H1 (cell line): ENCODE results near the gene GFM1. TPM values are rescaled to one million over a fixed set of nuclear protein-coding genes. Genes with fewer than 3 reads are reported as not detected.

Source experiments
- CTCF ChIA-PET: fragments of 300-600 bp; sonication (Branson Sonifier 250); formaldehyde crosslinking; loops from one replicate; lab custom pipeline; 2021; ENCODE audit not compliant: partially characterized antibody; lab: Charles Lee
- POLR2A ChIA-PET: fragments of 300-600 bp; sonication (Branson Sonifier 250); formaldehyde crosslinking; loops from one replicate; lab custom pipeline; 2021; ENCODE audit warnings: inconsistent platforms; ENCODE audit not compliant: partially characterized antibody; lab: Charles Lee
- DNase-seq, 2 experiments: peaks; one replicate each; pipeline versions ENCODE4 v3.0.0 to v3.0.0-alpha.2; 2010 to 2022; ENCODE audit warnings: low spot score in 2 of 2, low read depth in 1 of 2, mixed read lengths in 1 of 2
- FAIRE-seq: peaks from 2 replicates; lab custom pipeline; 2011; peaks lifted over from hg19 to GRCh38; lab: Jason Lieb, UNC
- H2AFZ ChIP-seq: 2 replicates; pipeline ENCODE4 v1.8.1; 2012; ENCODE audit warnings: low read length, inconsistent platforms
- H2AK5ac ChIP-seq: 2 replicates; pipeline ENCODE4 v1.6.1; 2013; ENCODE audit warnings: low read depth, low read length
- H2BK120ac ChIP-seq: replicated peaks from 2 replicates; pipeline ENCODE3; 2013; ENCODE audit warnings: low read depth, low read length, inconsistent platforms
- H2BK12ac ChIP-seq: 2 replicates; pipeline ENCODE4 v1.6.1; 2013; ENCODE audit warnings: low read depth, low read length
- H2BK15ac ChIP-seq: 2 replicates; pipeline ENCODE4 v1.6.1; 2013; ENCODE audit warnings: low read length
- H2BK20ac ChIP-seq: 2 replicates; pipeline ENCODE4 v1.6.1; 2013; ENCODE audit warnings: low read length
- H2BK5ac ChIP-seq: 2 replicates; pipeline ENCODE4 v1.6.1; 2013; ENCODE audit warnings: low read depth, low read length
- H3K14ac ChIP-seq: 2 replicates; pipeline ENCODE4 v1.6.1; 2013; ENCODE audit warnings: inconsistent platforms; ENCODE audit not compliant: insufficient read length
- H3K18ac ChIP-seq: 2 replicates; pipeline ENCODE4 v1.6.1; 2013; ENCODE audit warnings: low read length; ENCODE audit errors: extremely low read depth
- H3K23ac ChIP-seq: 2 replicates; pipeline ENCODE4 v1.6.1; 2013; ENCODE audit warnings: inconsistent platforms; ENCODE audit not compliant: insufficient read length
- H3K23me2 ChIP-seq: 2 replicates; pipeline ENCODE4 v1.6.1; 2013; ENCODE audit warnings: low read depth, low read length
- H3K27ac ChIP-seq: 2 replicates; pipeline ENCODE4 v1.6.1; 2011; ENCODE audit warnings: low read depth, low read length, inconsistent platforms
- H3K27me3 ChIP-seq, 4 experiments: replicated peaks in 1 of 4; 1 replicate in 1 of 4; 2 replicates in 3 of 4; pipeline versions ENCODE4 v1.6.1 to v1.8.1; 2011 to 2013; ENCODE audit warnings: low read length in 3 of 4, mild to moderate bottlenecking in 3 of 4, inconsistent platforms in 2 of 4, mixed read lengths in 2 of 4, moderate library complexity in 1 of 4; ENCODE audit not compliant: control insufficient read depth in 3 of 4, insufficient read depth in 3 of 4; ENCODE audit errors: extremely low read depth in 1 of 4
- H3K36me3 ChIP-seq, 4 experiments: 2 replicates each; pipeline versions ENCODE4 v1.6.1 to v1.8.1; 2011 to 2013; ENCODE audit warnings: mild to moderate bottlenecking in 4 of 4, low read length in 3 of 4, moderate library complexity in 2 of 4, control low read depth in 1 of 4, inconsistent platforms in 1 of 4; ENCODE audit not compliant: insufficient read depth in 4 of 4, control insufficient read depth in 2 of 4
- H3K4ac ChIP-seq: replicated peaks from 2 replicates; pipeline ENCODE3; 2013; ENCODE audit warnings: low read length, low read depth, mixed read lengths, inconsistent platforms; ENCODE audit not compliant: insufficient read length
- H3K4me1 ChIP-seq, 4 experiments: replicated peaks in 1 of 4; 1 replicate in 1 of 4; 2 replicates in 3 of 4; pipeline versions ENCODE4 v1.6.1 to v1.8.1; 2011 to 2013; ENCODE audit warnings: low read length in 3 of 4, inconsistent platforms in 2 of 4, mixed read lengths in 1 of 4; ENCODE audit not compliant: insufficient read depth in 4 of 4, control insufficient read depth in 3 of 4
- H3K4me2 ChIP-seq, 2 experiments: 2 replicates each; pipeline versions ENCODE4 v1.6.1 to v1.8.1; 2011 to 2013; ENCODE audit warnings: low read depth in 2 of 2, low read length in 2 of 2, control low read depth in 1 of 2, inconsistent platforms in 1 of 2, mild to moderate bottlenecking in 1 of 2; ENCODE audit not compliant: insufficient read depth in 1 of 2
- H3K4me3 ChIP-seq, 4 experiments: fragments of 200-600, 300-600 bp in 1 of 4; sonication (generic), shearing (Covaris generic), sonication (Bioruptor Twin) in 1 of 4; 2 replicates each; pipeline versions ENCODE4 v1.5.1 to v1.8.1; 2011 to 2016; ENCODE audit warnings: low read length in 4 of 4, low read depth in 3 of 4, control low read depth in 2 of 4, inconsistent platforms in 2 of 4, mild to moderate bottlenecking in 2 of 4, mixed read lengths in 1 of 4, moderate library complexity in 1 of 4; ENCODE audit not compliant: insufficient read depth in 2 of 4; ENCODE audit errors: extremely low read depth in 1 of 4
- H3K56ac ChIP-seq: replicated peaks from 2 replicates; pipeline ENCODE3; 2013; ENCODE audit warnings: low read depth, mild to moderate bottlenecking, mixed read lengths, low read length, inconsistent platforms; ENCODE audit not compliant: insufficient read length
- H3K79me1 ChIP-seq: 2 replicates; pipeline ENCODE4 v1.6.1; 2013; ENCODE audit warnings: low read depth, low read length, control low read depth
- H3K79me2 ChIP-seq, 2 experiments: 2 replicates each; pipeline versions ENCODE4 v1.6.1 to v1.8.1; 2012 to 2013; ENCODE audit warnings: low read length in 2 of 2, mild to moderate bottlenecking in 2 of 2, inconsistent platforms in 1 of 2; ENCODE audit not compliant: insufficient read depth in 2 of 2, control insufficient read depth in 1 of 2
- H3K9ac ChIP-seq, 4 experiments: replicated peaks in 1 of 4; 1 replicate in 1 of 4; 2 replicates in 3 of 4; pipeline versions ENCODE4 v1.6.1 to v1.8.1; 2011 to 2013; ENCODE audit warnings: low read depth in 3 of 4, low read length in 3 of 4, control low read depth in 2 of 4, mild to moderate bottlenecking in 2 of 4, moderate library complexity in 2 of 4, inconsistent platforms in 1 of 4; ENCODE audit errors: extremely low read depth in 1 of 4
- H3K9me3 ChIP-seq, 2 experiments: 2 replicates each; pipeline versions ENCODE4 v1.6.1 to v1.8.1; 2012 to 2013; ENCODE audit warnings: mild to moderate bottlenecking in 2 of 2, moderate library complexity in 2 of 2, control low read depth in 1 of 2, inconsistent platforms in 1 of 2, low read depth in 1 of 2, low read length in 1 of 2, mixed read lengths in 1 of 2; ENCODE audit not compliant: insufficient read depth in 2 of 2
- H4K20me1 ChIP-seq, 2 experiments: replicated peaks in 1 of 2; 2 replicates each; pipeline versions ENCODE3 to v1.8.1; 2011 to 2013; ENCODE audit warnings: inconsistent platforms in 2 of 2, low read length in 2 of 2, mild to moderate bottlenecking in 1 of 2; ENCODE audit not compliant: insufficient read depth in 2 of 2, control insufficient read depth in 1 of 2
- H4K5ac ChIP-seq: 2 replicates; pipeline ENCODE4 v1.6.1; 2013; ENCODE audit warnings: low read length, low read depth, mixed read lengths, inconsistent platforms; ENCODE audit not compliant: insufficient read length
- H4K8ac ChIP-seq: 2 replicates; pipeline ENCODE4 v1.8.0; 2013; ENCODE audit warnings: mild to moderate bottlenecking, moderate library complexity, low read length, inconsistent platforms; ENCODE audit not compliant: insufficient read depth; ENCODE audit errors: extremely low read depth
- H4K91ac ChIP-seq: replicated peaks from 2 replicates; pipeline ENCODE3; 2013; ENCODE audit warnings: low read length, mixed read lengths, inconsistent platforms; ENCODE audit not compliant: insufficient read length
- CTBP2 ChIP-seq: IDR thresholded peaks from 2 replicates; pipeline ENCODE4 v1.7.0; 2011; ENCODE audit warnings: borderline replicate concordance, mild to moderate bottlenecking, moderate library complexity, mixed read lengths, low read length; ENCODE audit not compliant: insufficient read depth, insufficient read length
- NRF1 ChIP-seq: IDR thresholded peaks from 2 replicates; pipeline ENCODE4 v1.6.1; 2011; ENCODE audit warnings: mild to moderate bottlenecking, low read depth, low read length, improper control_type of control experiment
- SIX5 ChIP-seq: IDR thresholded peaks from 2 replicates; pipeline ENCODE4 v1.6.1; 2011; ENCODE audit warnings: mild to moderate bottlenecking, low read depth, low read length
- SP4 ChIP-seq: IDR thresholded peaks from 2 replicates; pipeline ENCODE4 v1.6.1; 2012; ENCODE audit warnings: low read length, inconsistent platforms
- YY1 ChIP-seq: IDR thresholded peaks from 2 replicates; pipeline ENCODE4 v1.6.1; 2011; ENCODE audit warnings: low read depth, mild to moderate bottlenecking, low read length
- WGBS, 2 experiments: shearing (Covaris generic) in 1 of 2; methylation state at CpG; one replicate each; pipeline versions ENCODE4 v1.1.6 to v1.1.7; 2013 to 2015; ENCODE audit warnings: low lambda C conversion rate in 2 of 2, mixed read lengths in 2 of 2, inconsistent platforms in 1 of 2, low coverage in 1 of 2, missing lambda C conversion rate in 1 of 2; ENCODE audit not compliant: insufficient replicate concordance in 2 of 2, insufficient coverage in 1 of 2, insufficient read length in 1 of 2; ENCODE audit errors: extremely low coverage in 1 of 2, missing lambda C conversion rate in 1 of 2; 5-methylcytosine and 5-hydroxymethylcytosine counted together
- polyA plus RNA-seq, 7 experiments: library from polyadenylated mRNA; depleted of rRNA in 3 of 7; stranded (reverse) in 5 of 7; unstranded in 2 of 7; fragments of >200 nt in 5 of 7; fragments of 200-250 nt in 2 of 7; gene quantifications; 1 replicate in 5 of 7; 2 replicates in 1 of 7; 4 replicates in 1 of 7; pipeline versions ENCODE4 v1.2.1 to v1.2.3, GENCODE V29; 2011 to 2013; ENCODE audit warnings: missing spikeins in 2 of 7, mixed read lengths in 2 of 7
- total RNA-seq: library from RNA; stranded (reverse); fragmentation: NEBNext Ultra II Directional; extraction: Animal tissue kit (Norgen Biotek cat#: 25700); gene quantifications from 2 replicates; pipeline ENCODE4 v1.2.1, GENCODE V29; 2021

Gene GFM1
- total and polyA plus RNA-seq, 2 of the 8 experiments (the other 6 are each of a cell fraction or from before 2014, with no cell fraction given), result 10.9 to 45.3 TPM

DNA sequence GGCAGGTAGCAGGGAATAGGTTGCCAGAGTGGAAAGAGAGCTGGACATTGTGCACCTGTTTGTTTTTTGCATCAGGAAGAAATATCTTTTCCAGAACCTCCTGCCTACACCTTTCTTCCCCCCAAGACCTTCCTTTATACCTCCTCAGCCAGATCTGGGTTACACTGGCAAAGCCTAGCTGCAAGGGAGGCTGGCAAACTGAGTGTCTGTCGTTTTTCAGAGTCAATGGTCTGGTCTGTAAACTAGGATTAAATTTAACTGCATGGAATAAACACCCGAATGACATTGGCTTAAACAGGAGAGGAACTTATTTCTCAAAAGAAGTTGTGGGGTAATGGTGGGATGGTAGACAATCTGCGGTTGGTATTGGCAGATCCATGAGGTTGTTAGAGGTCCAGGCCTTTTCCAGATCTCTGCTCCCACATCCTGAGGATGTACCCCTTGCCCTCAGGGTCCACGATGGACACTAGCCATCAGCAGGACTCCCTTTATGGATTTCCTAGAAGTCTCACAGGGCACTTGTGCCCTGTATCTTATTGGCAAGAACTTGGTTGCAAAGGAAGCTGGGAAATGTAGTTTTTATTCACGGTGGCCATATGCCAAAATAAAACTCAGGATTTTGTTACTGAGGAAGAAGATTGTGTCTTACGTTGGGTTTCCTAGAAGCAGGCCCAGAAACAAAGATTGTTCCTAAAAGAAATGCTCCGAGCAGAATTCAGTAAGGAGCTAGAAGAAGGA is 91.1 kb downstream of the GFM1 start:
- H3K4me1 ChIP-seq, result peaks cover 0 to 7% (median 5%) of the 10 kb centered on the region in 4 experiments; a peak in 5 of 7 replicates
- no peak overlapping the region for H3K56ac ChIP-seq
- no peak overlapping the region for H3K4me3 ChIP-seq
- no peak overlapping the region for H3K23ac ChIP-seq
- no peak overlapping the region for H2AFZ ChIP-seq
- H2BK20ac ChIP-seq, result no peak overlapping the region
- no peaks in the 10 kb centered on the region for H3K36me3 ChIP-seq
- peaks cover 0 to 18% (median 8%) of the 10 kb centered on the region in 4 experiments; a peak in 6 of 7 replicates for H3K27me3 ChIP-seq
- no peak overlapping the region for H3K27ac ChIP-seq
- H3K4me2 ChIP-seq, result no peak overlapping the region
- H3K9me3 ChIP-seq, result peaks cover 4 to 5% of the 10 kb centered on the region in 2 experiments; a peak in 1 of 4 replicates
- H2BK12ac ChIP-seq, result no peak overlapping the region
- no peak overlapping the region for H2AK5ac ChIP-seq
- no peak overlapping the region for H4K5ac ChIP-seq
- H3K23me2 ChIP-seq, result peaks cover 13% of the 10 kb centered on the region; the same call in 1 of the 2 replicates
- no peaks in the 10 kb centered on the region for H4K20me1 ChIP-seq
- no peak overlapping the region for H3K18ac ChIP-seq
- no peak overlapping the region for H2BK120ac ChIP-seq
- no peak overlapping the region for H3K4ac ChIP-seq
- DNase-seq (no peak), FAIRE-seq (no peak)
- POLR2A ChIA-PET, result no interaction called here
- H2BK5ac ChIP-seq, result no peak overlapping the region
- TF ChIP-seq CTBP2, result no peak
- peak; percentile 57; the same call in 1 of the 2 replicates for TF ChIP-seq YY1
- TF ChIP-seq NRF1, result no peak
- peak; percentile 27; the same call in 1 of the 2 replicates for TF ChIP-seq SIX5
- TF ChIP-seq SP4, result no peak
- WGBS, 2 experiments, result 84% methylated on average over 7 of the region's 7 CpGs; no CpG with 5 or more reads in 1 of the 2 experiments
- H3K9ac ChIP-seq, result no peak overlapping the region
- H4K91ac ChIP-seq, result no peak overlapping the region
- H4K8ac ChIP-seq, result no peak overlapping the region
- H2BK15ac ChIP-seq, result no peak overlapping the region
- H3K79me1 ChIP-seq, result no peaks in the 10 kb centered on the region
- no peak overlapping the region for H3K14ac ChIP-seq
- CTCF ChIA-PET, result interaction anchor here (1.5 to 2.8 kb wide), 6 partner anchors 9 to 60 kb away, joined by 3 to 18 read pairs (median 4); no protein-coding TSS in a partner anchor
- no peaks in the 10 kb centered on the region for H3K79me2 ChIP-seq
